ENCODE data around the gene LZTS3.

DNA sequence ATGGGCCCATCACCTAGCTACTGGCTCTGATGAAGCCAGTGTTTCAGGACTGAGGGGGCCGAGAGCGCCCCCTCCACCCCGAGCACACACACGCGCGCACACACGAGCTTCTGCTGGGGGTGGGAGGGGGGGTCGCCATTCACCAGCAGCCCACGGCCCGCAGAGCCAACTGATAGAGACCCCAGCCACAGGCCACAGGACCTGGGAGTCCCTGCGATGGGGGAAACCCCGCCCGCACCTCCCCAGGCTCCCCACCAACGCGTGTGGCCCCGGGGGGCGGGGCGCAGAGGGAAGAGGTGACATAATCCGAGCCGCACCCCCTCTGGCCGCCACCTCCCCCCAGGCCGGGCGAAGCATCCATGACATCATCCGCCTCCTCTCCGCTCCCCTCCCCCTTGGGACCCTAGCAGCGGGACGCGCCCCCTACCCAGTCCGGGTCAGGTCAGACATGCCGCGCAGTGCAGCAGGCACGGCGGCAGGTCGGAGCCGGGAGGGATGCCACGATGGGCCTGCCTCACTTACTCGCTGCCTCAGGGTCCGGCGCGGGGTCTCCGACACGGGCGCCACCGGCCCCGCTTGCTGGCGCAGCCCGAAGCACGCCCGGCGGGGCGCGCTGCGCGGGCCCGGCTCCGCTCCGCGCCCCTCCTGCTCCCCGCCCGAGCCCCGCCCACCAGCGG lies at the start of gene LZTS3:
- TF ChIP-seq, protein P1, sequence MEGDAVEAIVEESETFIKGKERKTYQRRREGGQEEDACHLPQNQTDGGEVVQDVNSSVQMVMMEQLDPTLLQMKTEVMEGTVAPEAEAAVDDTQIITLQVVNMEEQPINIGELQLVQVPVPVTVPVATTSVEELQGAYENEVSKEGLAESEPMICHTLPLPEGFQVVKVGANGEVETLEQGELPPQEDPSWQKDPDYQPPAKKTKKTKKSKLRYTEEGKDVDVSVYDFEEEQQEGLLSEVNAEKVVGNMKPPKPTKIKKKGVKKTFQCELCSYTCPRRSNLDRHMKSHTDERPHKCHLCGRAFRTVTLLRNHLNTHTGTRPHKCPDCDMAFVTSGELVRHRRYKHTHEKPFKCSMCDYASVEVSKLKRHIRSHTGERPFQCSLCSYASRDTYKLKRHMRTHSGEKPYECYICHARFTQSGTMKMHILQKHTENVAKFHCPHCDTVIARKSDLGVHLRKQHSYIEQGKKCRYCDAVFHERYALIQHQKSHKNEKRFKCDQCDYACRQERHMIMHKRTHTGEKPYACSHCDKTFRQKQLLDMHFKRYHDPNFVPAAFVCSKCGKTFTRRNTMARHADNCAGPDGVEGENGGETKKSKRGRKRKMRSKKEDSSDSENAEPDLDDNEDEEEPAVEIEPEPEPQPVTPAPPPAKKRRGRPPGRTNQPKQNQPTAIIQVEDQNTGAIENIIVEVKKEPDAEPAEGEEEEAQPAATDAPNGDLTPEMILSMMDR (IDR thresholded peaks at IDR 0.05) = no peak
- TF ChIP-seq EP300 (IDR thresholded peaks at IDR 0.05) = no peak
- no peak for TF ChIP-seq POLR2A (IDR thresholded peaks at IDR 0.05; ENCODE audit: low read depth)
